Progenitor cell of endocrine pancreas (in vitro differentiated cells): Measurements from ENCODE around the gene ELK4. TPM values are rescaled to one million over a fixed set of nuclear protein-coding genes. Genes with fewer than 3 reads are reported as not detected.

ENCODE experiments used
- DNase-seq: peaks from one replicate; pipeline ENCODE4 v3.0.0; 2021; ENCODE audit warnings: low spot score; ENCODE audit not compliant: unreplicated experiment
- H3K27ac Mint-ChIP-seq: 2 replicates; pipeline ENCODE4 v1.8.0; 2021; ENCODE audit warnings: mild to moderate bottlenecking, moderate library complexity, mixed read lengths
- H3K27me3 Mint-ChIP-seq: 2 replicates; pipeline ENCODE4 v1.8.0; 2021; ENCODE audit warnings: mixed read lengths
- H3K36me3 Mint-ChIP-seq: 2 replicates; pipeline ENCODE4 v1.8.0; 2022; ENCODE audit warnings: mixed read lengths; ENCODE audit not compliant: insufficient read depth
- H3K4me1 Mint-ChIP-seq: 2 replicates; pipeline ENCODE4 v1.8.0; 2021; ENCODE audit warnings: low read depth, mixed read lengths
- H3K4me3 Mint-ChIP-seq: 2 replicates; pipeline ENCODE4 v1.8.0; 2021; ENCODE audit warnings: low read depth, mild to moderate bottlenecking, moderate library complexity, mixed read lengths
- H3K9me3 Mint-ChIP-seq: 2 replicates; pipeline ENCODE4 v1.8.0; 2021; ENCODE audit warnings: low read depth, mixed read lengths
- total RNA-seq: library from RNA; stranded (reverse); gene quantifications from 2 replicates; pipeline ENCODE4 v1.2.1, GENCODE V29; 2021
- TF ChIP-seq, protein P1 (sequence below): fragments of 200-600 bp; sonication (generic); IDR thresholded peaks from one replicate; pipeline ENCODE4 v1.5.0; 2021; ENCODE audit warnings: antibody characterized with exemption, mild to moderate bottlenecking; ENCODE audit not compliant: unreplicated experiment

Gene ELK4
- total RNA-seq, 1 donor from 2014 or later: 30.2 TPM

DNA sequence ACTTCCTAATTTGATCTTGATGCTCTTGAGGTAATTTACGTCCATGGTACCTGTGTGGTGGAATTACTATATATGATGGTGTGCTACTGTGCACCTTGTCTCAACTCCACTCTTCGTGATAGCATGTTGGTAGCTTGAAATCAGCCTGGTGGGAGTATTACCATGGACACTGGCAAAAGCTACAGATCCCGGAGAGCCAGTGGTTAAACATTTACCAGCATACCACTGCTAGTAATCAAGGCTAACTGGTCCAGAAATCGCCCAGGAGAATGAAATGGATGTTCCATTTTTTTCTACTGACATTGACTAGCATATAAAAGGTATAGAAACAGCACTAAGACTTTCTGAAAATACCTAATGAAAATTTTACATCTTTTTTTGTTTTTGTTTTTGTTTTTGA lies 30.6 kb downstream of the ELK4 start:
- Mint-ChIP-seq H3K27ac (no peak overlapping the region), H3K9me3 (no peaks in the 10 kb centered on the region), H3K4me1 (peaks cover 15% of the 10 kb centered on the region), H3K27me3 (no peaks in the 10 kb centered on the region), H3K36me3 (peaks cover 16% of the 10 kb centered on the region), H3K4me3 (no peak overlapping the region)
- no peak for DNase-seq
- TF ChIP-seq, protein P1, sequence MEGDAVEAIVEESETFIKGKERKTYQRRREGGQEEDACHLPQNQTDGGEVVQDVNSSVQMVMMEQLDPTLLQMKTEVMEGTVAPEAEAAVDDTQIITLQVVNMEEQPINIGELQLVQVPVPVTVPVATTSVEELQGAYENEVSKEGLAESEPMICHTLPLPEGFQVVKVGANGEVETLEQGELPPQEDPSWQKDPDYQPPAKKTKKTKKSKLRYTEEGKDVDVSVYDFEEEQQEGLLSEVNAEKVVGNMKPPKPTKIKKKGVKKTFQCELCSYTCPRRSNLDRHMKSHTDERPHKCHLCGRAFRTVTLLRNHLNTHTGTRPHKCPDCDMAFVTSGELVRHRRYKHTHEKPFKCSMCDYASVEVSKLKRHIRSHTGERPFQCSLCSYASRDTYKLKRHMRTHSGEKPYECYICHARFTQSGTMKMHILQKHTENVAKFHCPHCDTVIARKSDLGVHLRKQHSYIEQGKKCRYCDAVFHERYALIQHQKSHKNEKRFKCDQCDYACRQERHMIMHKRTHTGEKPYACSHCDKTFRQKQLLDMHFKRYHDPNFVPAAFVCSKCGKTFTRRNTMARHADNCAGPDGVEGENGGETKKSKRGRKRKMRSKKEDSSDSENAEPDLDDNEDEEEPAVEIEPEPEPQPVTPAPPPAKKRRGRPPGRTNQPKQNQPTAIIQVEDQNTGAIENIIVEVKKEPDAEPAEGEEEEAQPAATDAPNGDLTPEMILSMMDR: no peak

DNA sequence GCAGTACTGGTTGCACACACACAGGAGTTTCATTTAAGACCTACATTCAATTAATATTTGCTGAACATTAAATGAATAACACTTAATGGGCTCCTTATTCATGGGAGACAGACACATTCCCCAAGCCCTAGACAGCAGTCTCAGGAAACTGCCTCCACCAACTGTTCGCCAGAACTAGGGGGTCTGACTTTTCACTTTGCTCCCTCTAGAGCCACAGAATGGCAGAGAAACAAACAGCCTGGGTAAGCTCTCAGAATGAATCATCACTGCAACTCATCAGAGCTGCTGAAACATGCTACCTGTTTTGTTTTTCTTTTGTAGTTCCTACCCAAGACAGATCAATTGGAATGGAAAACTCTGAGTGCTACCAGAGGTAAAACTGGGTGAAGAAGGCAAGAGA lies 31.7 kb downstream of the ELK4 start:
- Mint-ChIP-seq H3K27me3 (no peaks in the 10 kb centered on the region), H3K4me3 (no peak overlapping the region), H3K9me3 (no peaks in the 10 kb centered on the region), H3K36me3 (peaks cover 16% of the 10 kb centered on the region), H3K4me1 (peaks cover 15% of the 10 kb centered on the region), H3K27ac (no peak overlapping the region)
- no peak for DNase-seq
- TF ChIP-seq, protein P1: no peak

DNA sequence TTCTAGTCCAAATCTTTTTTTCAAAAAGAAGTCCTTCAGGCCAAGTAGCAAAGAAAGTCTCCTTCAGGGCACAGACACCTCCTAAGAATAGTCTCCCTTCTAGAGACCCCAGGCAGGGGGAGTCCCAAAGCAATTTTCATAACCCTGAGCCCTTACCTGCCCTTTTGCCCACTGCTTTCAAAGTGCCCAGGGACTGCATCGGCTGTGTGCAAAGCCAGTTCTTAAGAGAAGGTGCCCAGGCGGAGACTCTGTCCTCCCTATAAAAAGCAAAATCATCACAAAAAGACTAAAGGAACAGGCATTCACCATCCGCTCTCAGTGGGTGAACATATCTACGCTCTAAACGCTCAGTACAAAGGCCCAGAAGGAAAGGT lies 32.2 kb downstream of the ELK4 start:
- Mint-ChIP-seq H3K4me3 (no peak overlapping the region), H3K9me3 (no peaks in the 10 kb centered on the region), H3K4me1 (peaks cover 15% of the 10 kb centered on the region), H3K27me3 (no peaks in the 10 kb centered on the region), H3K27ac (no peak overlapping the region), H3K36me3 (peaks cover 14% of the 10 kb centered on the region)
- TF ChIP-seq, protein P1: no peak
- no peak for DNase-seq

DNA sequence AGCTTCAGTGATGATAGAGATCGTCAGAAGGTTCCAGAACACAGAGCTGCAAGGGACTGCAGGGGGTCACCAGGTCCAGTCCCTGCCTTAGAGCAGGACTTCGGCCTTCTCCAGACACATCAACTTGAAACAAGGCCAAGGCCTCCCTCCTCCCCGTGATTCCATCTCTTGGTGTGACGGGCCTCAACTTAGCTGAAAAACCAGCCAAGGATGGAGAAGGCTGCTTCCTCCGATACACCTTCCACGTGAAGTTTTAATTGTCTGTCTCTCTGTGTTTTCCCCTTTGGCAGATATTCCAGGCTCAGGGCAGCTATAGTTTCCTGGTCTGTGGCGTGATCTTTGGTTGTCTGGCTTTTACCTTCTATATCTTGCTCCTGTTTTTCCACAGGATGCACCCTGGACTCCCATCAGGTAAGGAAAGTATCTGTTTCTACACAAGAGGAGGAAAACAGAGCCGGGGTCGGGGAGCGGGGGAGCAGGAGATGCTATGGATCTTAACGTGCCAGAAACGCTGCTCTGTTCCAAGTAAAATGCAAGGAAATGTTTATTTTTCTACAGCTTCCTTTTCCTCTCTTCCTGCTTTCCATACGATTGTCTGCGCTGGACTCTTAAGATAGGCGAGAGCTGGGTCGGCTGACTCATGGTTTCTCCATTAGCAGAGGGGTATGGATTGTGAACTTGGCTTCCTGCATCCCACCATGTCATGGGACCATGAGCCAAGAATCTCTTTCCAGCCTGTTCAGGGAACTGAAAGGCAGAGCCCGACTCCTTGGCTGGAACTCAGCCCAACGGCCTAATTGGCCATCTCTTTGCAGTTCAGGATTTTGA lies 32.8 kb downstream of the ELK4 start:
- Mint-ChIP-seq H3K4me3 (no peak overlapping the region), H3K36me3 (peaks cover 10% of the 10 kb centered on the region), H3K9me3 (no peaks in the 10 kb centered on the region), H3K4me1 (peaks cover 15% of the 10 kb centered on the region), H3K27ac (no peak overlapping the region), H3K27me3 (no peaks in the 10 kb centered on the region)
- DNase-seq: no peak
- TF ChIP-seq, protein P1: no peak

DNA sequence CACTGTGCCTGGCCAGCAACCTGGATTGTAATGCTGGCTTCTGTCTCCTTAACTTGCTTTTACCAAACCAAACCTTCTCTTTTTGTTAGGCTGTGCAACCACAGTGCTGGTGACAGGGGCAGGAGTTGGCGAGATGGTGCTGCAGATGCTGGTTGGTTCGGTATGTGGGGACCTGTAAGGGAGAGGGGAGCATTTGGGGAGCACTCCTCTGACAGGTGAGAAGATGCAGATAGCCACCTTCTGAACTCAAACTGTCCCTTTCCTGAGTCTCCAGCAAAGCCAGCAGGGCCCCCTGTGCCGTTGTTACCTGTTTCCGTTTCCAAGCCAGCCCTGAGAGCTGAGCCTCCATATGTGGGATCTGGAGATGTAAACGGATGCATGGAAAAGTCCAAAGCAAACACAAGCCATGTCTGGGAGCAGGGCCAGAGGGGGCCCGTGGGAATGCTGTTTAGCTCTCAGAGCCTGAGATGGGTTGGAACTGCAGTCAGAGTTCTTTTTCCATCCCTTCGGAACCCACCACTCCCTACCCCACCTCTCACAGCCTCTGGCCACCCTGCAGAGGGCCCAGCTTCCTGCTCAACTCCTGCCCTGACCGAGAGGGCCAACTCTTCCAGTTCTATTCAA lies 34.0 kb downstream of the ELK4 start:
- H3K9me3 Mint-ChIP-seq: no peaks in the 10 kb centered on the region
- H3K27ac Mint-ChIP-seq: no peak overlapping the region
- TF ChIP-seq, protein P1: no peak
- H3K4me3 Mint-ChIP-seq: no peak overlapping the region
- peaks cover 15% of the 10 kb centered on the region for H3K4me1 Mint-ChIP-seq
- no peak for DNase-seq
- H3K27me3 Mint-ChIP-seq: no peaks in the 10 kb centered on the region
- H3K36me3 Mint-ChIP-seq: peaks cover 6% of the 10 kb centered on the region
